Activated T-cell treated with anti-CD3 and anti-CD28 coated beads, Interleukin-2, amount 50 U/mL, for 1 hour (primary cell): Measurements from ENCODE around the gene MYOD1.

Source experiments
- DNase-seq: peaks from one replicate; pipeline ENCODE4 v3.0.0-alpha.2; 2020

MYOD1 gene

GRCh38 chr11:17719028-17719937 lies at the start of gene MYOD1:
MYOD1 (plus strand) TSS chr11:17719571; CDS start chr11:17719783, 212 bp downstream.
- DNase-seq, result no peak

GRCh38 chr11:17672469-17672868 lies 46.9 kb upstream of the MYOD1 start:
- DNase-seq, result no peak

GRCh38 chr11:17673951-17674350 lies 45.4 kb upstream of the MYOD1 start:
- DNase-seq, result no peak

GRCh38 chr11:17682848-17683247 lies 36.5 kb upstream of the MYOD1 start:
- DNase-seq, result no peak

GRCh38 chr11:17683377-17684161 lies 35.8 kb upstream of the MYOD1 start:
- DNase-seq, result no peak

- no peak for DNase-seq
These were observed 34.8 kb upstream of the MYOD1 start for GRCh38 chr11:17684550-17684949.

- DNase-seq, result no peak
These were observed 33.0 kb upstream of the MYOD1 start for GRCh38 chr11:17686231-17686980.

GRCh38 chr11:17687946-17688670 lies 31.3 kb upstream of the MYOD1 start:
- no peak for DNase-seq

GRCh38 chr11:17691550-17691949 lies 27.8 kb upstream of the MYOD1 start:
- no peak for DNase-seq

- DNase-seq, result no peak
These were observed 27.4 kb upstream of the MYOD1 start for GRCh38 chr11:17691976-17692375.

- DNase-seq, result no peak
These were observed 26.4 kb upstream of the MYOD1 start for GRCh38 chr11:17692931-17693330.

GRCh38 chr11:17693531-17693930 lies 25.8 kb upstream of the MYOD1 start:
- no peak for DNase-seq

GRCh38 chr11:17694494-17695110 lies 24.8 kb upstream of the MYOD1 start:
- no peak for DNase-seq

GRCh38 chr11:17695454-17696441 lies 23.6 kb upstream of the MYOD1 start:
- DNase-seq, result no peak

- DNase-seq, result no peak
These were observed 22.6 kb upstream of the MYOD1 start for GRCh38 chr11:17696741-17697140.

GRCh38 chr11:17697175-17697949 lies 22.0 kb upstream of the MYOD1 start:
- no peak for DNase-seq

- no peak for DNase-seq
These were observed 19.9 kb upstream of the MYOD1 start for GRCh38 chr11:17699147-17700114.

GRCh38 chr11:17700991-17701390 lies 18.4 kb upstream of the MYOD1 start:
- DNase-seq, result no peak

GRCh38 chr11:17702876-17703275 lies 16.5 kb upstream of the MYOD1 start:
- DNase-seq, result no peak
